KG1 (cell line): Measurements from ENCODE around the gene DHRSX.

Source experiments
- DNase-seq: peaks from one replicate; lab custom pipeline; 2025; lab: John Stamatoyannopoulos, UW

The DHRSX gene

DNA sequence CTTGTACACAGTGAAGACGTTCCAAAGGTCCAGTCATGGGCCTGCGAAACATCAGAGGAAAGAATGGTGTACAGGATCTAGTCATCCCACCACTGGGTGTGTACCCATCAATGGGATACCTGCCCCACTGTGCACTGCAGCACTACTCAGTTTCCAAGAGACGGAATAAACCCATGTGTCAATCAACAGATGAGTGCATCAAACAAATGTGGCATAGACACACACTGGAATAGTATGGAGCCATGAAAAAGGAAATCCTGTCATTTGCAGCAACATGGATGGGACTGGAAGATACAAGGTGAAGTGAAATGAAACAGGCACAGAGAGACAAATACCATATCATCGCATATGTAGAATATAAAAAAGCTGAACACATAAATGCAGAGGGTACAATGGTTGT lies 48.0 kb downstream of the DHRSX start:
- DNase-seq: no peak

DNA sequence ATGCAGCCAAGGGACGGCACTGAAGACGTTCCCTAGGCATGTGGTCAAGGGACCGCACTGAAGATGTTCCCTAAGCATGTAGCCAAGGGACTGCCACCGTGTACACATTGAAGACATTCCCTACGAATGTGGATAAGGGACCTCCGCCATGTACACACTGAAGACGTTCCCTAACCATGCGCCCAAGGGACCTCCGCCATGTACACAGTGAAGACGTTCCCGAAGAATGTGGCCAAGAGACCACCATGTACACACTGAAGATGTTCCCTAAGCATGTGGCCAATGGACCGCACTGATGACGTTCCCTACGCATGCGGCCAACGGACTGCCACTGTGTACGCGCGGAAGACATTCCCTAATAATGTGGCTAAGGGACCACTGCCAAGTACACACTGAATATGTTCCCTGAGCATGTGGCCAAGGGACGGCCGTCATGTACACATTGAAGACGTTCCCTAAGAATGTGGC lies 48.4 kb downstream of the DHRSX start:
- no peak for DNase-seq

- no peak for DNase-seq
These were observed 49.1 kb downstream of the DHRSX start for GRCh38 chrX:2451501-2452316.

DNA sequence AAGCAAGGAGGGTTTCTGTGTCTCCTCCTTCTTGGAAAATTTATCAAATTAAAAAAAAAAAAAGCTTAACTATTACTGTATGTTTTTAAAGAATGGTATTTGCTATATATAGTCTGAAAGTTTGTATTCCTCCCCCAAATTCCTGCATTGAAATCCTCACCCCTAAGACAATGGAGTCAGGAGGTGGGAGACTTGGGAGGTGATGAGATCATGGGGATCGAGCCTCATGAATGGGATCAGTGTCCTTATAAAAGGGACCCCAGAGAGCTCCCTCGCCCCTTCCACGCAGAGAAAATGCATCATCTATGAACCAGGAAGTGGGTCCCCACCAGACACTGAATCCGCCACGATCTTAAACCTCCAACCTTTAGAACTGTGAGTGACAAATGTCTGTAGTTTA lies 50.1 kb downstream of the DHRSX start:
- DNase-seq: no peak

DNA sequence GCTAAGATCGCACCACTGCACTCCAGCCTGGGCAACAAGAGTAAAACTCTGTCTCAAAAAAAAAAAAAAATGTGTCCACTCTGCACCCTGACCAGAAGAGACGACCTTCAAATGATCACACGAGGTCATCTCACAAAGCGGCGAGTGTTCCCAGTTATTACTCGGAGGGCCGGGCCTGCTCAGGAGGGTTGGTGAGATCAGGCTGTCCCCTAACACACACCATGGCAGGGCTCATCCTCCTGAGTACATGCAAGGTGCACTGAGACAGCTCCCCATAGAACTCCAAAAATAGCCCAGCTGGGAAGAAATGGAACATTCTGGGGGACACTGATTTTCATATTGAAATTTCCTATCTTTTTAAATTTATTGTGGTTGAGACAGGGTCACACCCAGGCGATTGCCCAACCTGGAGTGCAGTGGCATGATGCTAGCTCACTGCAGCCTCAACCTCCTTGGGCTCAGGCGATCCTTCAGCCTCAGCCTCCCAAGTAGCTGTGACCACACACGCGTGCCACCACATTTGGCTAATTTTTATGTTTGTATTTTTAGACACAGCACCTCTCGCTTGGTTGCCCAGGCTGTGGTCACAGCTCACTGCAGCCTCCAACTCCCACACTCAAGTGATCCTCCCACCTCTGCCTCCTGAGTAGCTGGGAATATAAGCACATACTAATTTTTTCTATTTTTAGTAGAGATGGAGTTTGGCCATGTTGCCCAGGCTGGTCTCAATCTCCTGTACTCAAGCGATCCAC lies 51.5 kb downstream of the DHRSX start:
- no peak for DNase-seq

DNA sequence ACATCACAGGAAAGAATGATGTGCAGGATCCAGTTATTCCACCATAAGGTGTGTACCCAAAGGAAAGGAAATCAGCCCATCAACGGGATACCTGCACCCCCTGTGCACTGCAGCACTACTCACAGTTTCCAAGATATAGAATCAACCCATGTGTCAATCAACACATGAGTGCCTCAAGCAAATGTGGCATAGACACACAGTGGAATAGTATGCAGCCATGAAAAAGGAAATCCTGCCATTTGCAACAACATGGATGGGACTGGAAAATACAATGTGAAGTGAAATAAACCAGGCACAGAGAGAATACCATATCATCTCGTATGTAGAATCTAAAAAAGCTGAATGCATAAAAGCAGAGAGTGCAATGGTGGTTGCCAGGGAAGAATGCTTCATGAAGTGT lies 53.3 kb downstream of the DHRSX start:
- DNase-seq: no peak

- DNase-seq: no peak
These were observed 54.0 kb downstream of the DHRSX start for GRCh38 chrX:2446815-2447214.

DNA sequence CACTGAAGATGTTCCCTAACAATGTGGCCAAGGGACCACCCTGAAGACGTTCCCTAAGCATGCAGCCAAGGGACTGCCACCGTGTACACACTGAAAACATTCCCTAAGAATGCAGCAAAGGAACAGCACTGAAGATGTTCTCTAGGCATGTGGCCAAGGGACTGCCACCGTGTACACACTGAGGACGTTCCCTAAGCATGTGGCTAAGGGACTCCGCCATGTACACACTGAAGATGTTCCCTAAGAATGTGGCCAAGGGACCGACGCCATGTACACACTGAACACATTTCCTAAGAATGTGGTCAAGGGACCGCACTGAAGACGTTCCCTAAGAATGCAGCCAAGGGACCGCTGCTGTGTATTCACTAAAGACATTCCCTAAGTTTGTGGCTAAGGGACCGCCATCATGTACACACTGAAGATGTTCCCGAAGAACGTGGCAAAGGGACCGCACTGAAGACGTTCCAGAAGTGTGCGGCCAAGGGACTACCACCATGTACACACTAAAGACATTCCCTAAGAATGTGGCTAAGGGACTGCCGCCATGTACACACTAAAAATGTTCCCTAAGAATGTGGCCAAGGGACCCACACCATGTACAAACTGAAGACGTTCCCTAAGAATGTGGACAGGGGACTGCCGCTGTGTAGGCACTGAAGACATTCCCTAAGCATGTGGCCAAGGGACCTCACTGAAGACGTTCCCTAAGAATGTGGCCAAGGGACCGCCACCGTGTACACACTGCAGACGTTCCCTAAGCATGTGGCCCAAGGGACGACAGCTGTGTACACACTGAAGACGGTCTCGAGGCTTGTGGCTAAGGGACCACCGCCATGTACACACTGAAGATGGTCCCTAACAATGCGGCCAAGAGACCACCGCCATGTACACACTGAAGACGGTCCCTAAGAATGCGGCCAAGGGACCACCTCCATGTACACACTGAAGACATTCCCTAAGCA lies 54.8 kb downstream of the DHRSX start:
- DNase-seq: no peak

DNA sequence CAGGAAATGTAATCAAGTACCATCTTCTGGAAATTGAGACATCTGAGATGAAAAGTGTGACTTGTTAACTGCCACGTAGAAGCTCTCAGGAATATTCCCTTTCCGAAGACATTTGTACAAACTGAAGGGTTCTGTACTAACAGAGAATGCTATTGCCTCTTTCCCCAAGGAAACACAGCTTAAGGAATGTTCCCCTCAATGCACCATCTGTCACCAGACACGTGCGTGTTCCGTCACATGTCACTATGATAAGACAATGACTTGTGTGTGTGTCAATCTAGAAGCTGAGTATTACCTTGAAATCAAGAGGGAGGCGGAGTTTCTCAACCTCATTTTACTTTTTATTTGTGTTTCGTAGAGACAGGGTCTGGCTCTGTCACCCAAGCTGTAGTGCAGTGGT lies 58.1 kb downstream of the DHRSX start:
- no peak for DNase-seq

GRCh38 chrX:2441466-2441865 lies 59.3 kb downstream of the DHRSX start:
- no peak for DNase-seq

- DNase-seq: no peak
These were observed 61.2 kb downstream of the DHRSX start for GRCh38 chrX:2439613-2440012.

DNA sequence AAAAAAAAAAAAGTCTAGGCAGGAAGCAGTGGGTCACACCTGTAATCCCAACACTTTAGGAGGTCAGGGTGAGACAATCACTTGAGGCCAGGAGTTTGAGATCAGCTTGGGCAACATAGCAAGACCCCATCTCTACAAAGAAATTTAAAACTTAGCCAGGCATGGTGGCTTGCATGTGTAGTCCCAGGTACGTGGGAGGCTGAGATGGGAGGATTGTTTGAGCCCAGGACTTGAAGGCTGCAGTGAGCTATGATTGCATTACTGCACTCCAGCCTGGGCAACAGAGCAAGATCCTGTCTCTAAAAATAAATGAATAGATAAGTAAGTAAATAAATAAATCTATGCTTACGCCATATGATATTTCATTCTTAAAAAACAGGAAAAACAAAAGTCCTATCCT lies 65.3 kb downstream of the DHRSX start:
- DNase-seq: no peak

DNA sequence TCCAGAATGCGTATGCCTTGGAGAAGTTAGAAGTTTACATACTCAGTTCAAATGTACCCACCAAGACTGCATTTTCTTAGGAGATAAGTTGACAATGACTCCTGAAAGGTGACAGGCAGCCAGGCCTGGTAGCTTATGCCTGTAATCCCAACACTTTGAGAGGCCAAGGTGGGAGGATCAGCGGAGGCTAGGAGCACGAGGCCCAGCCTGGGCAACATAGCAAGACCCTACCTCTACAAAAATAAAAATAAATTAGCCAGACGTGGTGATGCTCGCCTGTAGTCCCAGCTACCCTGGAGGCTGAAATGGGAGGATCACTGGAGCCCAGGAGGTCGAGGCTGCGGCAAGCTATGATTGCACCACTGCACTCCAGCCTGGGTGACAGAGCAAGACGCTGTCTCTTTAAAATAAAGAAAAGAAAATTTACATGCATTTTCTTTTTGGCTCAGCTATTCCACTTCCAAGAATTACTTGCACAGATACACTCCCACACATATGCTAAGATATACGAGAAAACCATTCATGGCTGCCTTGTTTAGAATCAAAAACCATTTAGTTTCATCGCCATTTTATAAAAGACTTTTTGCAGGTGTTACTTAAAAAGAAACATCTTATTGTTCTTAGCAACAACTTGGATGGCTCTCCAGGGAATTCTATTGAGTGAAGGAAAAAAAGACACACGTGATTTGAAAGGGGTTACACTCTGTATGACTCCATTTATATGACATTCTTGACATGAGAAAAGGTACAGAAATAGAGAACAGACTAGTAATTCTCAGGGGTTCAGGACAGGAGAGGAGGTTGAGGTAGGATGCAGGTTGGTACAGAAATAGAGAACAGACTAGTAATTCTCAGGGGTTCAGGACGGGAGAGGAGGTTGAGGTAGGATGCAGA lies 66.3 kb downstream of the DHRSX start:
- no peak for DNase-seq

DNA sequence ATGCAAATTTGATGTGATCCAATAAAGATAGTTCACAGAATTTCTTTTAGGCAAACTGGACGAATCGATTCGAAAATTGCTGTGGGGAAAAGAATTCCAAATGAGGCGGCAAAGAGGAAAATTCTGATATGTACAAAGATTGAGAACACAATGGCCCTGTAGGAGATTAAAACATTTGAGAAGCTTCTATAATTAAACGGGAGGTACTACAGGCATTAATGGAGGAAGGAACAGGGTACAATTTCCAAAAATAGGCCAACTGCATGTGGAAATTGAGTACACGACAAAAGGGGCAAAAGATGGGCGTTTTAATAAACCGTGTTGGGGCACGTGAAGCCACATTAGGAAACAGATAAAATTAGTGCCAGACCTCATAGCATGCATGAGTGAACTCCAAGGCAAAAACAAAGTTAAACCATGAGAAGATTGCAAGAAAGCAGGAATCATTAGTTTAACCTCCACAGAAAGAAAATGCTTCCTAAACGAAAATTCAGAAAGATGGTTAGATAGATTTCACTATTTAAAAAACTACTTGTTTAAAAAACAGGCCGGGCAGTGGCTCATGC lies 68.4 kb downstream of the DHRSX start:
- DNase-seq: no peak

- no peak for DNase-seq
These were observed 70.4 kb downstream of the DHRSX start for GRCh38 chrX:2430265-2430825.

DNA sequence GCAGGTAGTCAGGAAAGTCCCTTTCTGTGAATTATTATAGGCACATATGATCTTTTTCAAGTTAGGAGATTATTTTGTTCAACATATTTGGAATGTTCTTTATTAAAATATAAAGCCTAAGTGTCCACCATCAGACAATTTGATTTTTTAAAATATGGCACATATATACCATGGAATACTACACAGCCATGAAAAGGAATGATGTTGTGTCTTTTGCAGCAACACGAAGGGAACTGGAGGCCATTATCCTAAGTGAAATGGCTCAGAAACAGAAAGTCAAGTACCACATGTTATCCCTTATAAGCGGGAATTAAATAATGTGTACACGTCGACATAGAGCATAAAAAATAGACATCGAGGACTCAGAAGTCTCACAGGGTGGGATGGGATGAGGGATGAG lies 73.0 kb downstream of the DHRSX start:
- no peak for DNase-seq

- DNase-seq: no peak
These were observed 73.6 kb downstream of the DHRSX start for GRCh38 chrX:2427147-2427546.

DNA sequence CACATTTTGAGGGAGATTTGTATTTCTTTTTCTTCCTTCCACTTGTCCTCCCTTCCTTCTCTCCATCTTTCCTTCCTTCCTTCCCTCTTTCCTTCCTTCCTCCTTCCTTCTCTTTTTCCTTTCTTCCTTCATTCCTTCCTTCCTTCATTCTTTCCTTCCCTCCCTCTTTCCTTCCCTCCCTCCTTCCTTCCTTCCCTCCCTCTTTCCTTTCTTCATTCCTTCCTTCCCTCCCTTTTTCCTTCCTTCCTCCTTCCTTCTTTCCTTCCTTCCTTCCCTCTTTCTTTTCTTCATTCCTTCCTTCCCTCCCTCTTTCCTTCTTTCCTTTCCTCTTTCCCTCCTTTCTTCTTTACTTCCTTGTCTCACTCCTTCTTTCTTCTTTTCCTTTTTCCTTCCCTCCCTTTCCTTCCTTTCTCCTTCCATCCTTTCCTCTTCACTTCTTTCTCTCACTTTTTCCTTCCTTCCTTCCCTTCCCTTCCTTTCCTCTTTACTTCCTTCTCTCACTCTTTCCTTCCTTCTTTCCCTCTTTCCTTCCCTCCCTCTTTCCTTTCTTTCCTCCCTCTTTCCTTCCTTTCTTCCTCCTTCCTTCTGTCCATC lies 74.4 kb downstream of the DHRSX start:
- DNase-seq: no peak

DNA sequence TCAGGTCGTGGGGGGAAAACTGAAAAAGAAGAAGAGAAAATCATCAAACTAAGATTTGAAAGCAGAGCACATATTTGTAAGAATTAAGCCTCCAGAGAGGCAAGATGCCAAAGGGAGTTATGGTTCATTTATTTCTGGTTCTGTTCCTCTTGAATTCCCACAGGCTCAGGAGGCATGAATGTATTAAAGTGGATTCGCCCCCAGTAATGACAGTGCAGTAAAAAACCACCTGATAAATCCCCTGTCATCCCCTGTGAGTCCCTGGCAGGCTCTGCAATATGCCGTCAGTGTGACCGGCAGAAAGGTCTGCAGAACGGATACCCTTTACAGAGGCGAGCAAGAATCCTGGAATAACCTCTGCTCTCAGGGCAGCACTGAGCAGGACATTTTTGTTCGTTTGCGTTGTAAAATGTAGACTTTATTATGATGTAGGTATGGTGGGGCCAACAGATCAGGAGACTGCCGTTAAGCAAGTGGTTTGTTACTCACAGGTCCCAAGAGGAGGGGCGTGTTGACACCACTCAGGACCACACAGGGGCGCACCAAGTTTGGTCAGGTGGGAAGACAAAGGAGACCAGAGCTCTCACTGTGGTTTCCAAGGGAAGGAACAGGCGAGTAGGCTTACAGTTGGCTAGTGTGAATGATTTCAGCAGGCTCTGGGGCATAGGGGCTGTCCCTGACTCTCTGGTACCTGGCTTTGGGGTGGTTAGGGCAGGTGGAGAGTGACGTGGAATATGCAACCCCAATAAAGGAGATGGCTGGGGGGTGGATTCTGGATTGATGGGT lies 75.3 kb downstream of the DHRSX start:
- no peak for DNase-seq
